Measurements from ENCODE around the gene TOX2.

Gene TOX2

DNA sequence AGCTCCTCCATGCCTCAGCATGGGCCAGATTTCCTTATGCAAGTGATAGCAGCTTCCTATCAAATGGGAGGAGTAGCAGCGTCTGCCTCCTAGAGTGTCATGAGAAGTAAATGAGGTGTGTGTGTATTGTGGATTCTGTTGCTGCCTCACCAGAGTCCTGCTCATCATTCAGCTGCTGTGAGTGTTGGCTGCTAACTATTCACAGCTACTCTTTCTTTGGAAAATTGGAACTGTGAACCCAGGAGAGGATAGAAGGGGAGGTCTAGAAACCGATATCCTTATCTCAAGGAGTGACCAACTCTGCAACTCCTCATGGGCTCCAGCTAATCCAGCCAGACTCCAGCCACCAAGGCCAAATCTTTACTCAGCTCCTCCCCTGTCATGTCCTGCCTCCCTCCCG is 63.3 kb downstream of the TOX2 start:
- no peak for DNase-seq (ENCODE audit: low read depth)

DNA sequence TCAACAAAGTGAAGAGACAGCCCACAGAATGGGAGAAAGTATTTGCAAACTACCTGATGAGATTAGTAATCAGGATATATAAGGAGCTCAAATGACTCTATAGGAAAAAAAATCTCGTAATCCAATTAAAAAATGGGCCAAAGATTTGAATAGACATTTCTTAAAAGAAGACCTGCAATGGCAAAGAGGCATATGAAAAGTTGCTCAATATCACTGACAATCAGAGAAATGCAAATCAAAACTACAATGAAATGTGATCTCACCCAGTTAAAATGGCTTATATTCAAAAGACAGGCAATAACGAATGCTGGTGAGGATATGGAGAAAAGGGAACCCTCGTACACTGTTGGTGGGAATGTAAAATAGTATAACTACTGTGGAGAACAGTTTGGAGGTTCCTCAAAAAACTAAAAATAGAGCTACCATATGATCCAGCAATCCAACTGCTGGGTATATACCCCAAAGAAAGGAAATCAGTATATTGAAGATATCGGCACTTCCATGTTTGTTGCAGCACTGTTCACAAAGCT is 65.0 kb downstream of the TOX2 start:
- no peak for DNase-seq (ENCODE audit: low read depth)

DNA sequence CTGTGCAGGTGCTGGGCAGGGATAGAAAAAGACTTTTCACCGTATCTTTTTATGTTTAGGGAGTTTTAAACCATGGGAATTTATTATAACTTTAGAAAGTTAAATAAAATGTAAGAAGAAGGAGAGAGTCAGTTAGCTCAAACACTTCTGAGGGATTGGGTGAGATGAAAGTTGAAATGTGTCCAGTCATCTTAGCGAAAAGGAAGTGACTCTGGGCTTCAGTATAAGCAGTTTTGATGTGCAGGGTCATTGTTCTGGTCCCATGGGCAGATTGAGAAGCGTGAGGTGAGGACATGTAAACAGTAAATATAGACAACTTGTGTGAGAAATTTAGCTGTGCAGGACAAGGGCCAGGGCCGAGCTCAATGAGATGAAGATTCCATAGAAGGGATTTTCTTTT is 66.9 kb downstream of the TOX2 start:
- no peak for DNase-seq (ENCODE audit: low read depth)

DNA sequence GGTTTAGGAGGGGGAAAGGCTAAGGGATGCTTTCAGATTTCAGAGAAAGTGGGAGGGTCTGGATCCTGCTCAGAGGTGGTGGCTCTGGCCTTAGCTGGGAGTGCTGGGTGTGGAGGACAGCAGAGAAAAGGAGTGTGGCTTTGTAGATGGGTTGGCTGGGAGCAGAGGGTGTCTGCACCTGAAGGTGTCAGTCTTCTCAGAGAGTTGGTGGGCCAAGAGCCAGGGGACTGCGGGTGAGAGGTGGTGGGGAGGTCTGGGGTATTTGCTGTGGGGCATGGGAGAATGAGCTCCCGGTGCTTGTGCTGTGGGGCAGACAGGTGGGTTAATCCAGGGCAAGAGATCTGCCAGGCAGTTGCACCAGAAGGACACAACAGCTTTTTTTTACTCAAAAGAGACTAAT is 67.4 kb downstream of the TOX2 start:
- DNase-seq (ENCODE audit: low read depth) = no peak

DNA sequence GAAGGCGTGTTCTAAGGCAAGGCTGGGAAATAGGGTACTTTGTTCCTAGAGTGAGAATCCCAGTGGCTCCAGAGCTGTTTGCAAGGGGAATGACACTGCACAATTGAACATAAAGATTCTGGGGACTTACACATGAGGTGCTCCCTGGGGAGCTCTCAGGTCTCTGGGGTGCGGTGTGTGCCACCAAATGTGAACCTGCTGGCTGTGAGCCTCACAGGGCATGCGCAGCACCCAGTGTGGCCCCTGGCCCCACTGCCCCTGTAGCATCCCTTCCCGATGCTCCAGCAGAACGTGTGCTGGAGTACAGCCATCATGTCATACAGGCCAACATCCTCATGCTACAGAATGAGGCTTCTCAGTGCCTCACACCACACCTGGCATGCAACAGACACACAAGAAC is 68.2 kb downstream of the TOX2 start:
- no peak for DNase-seq (ENCODE audit: low read depth)

DNA sequence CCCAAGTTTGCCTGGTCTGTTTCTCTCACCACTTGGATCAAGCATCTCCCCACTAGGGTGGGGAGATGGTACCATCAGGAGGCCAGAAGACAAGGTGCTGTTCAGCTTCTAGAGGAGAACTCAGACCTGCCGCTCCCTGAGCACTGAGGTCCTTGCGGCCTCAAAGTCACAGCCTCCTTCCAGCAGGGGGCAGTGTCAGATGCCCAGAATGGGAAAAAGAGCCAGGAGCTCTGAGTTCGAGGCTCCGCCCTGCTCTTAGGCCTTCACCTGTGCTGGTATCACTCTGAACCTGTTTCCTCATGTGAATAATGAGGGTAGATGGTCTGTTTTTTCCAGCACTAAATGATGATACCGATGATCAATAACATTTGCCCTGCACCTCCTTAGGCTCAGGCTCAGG is 68.7 kb downstream of the TOX2 start:
- DNase-seq (ENCODE audit: low read depth) = no peak

DNA sequence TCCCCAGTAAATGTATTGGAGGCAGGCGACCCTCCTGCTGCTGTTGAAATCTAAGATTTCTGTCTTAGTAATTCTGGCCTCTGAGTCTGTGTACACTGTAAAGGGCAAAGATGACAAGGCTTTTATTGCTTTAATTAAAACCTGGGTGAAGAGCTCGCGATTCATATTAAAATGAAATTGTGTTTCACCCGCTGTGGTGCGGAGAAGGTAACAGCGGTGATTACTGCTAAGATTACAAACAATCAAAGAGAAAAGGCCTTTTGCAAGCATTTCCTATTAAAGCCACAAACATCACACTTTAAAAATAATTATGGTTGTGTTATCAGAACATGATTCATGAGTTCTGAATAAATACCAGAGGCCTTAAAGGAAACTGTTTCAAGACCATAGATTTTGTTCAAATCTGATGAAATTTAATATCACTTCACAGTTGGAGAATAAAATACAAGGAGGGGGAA is 69.3 kb downstream of the TOX2 start:
- DNase-seq (ENCODE audit: low read depth) = no peak

DNA sequence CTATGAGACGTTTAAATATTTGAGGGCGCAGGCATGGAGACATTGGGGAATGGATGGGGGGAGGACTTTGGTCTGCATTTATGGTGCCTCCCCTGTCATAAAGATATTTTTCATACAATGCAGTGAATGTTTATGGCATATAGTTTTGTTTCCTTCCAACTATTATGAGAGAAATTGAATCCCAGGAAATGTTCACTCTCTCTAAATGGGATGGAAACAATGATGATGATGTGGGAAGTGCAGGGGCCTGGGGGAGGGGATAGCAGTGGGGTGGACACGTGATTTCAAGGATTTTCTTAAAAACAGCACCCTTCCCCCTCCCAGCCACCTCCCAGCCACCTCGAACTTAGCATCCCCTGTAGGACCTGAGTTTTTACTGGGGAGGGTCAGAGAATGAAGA is 69.9 kb downstream of the TOX2 start:
- no peak for DNase-seq (ENCODE audit: low read depth)

DNA sequence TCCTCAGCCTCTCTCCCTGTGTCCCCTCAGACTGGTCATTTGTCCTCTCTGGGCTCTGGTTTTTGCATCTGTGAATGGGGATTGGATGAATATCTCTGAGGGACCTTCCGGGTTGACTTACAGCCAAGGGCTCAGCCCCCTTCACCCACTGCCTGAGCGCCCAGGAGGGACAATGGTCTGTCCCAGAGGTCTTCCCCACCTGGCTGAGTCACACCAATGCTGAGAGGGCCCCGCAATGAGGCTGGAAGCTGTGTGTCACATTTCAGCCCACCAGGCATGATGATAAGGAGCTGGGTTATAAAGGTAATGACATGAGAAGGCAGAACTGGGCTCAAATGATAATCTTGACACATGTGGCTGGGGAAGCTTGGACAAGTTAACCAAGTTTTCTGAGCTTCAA is 70.5 kb downstream of the TOX2 start:
- no peak for DNase-seq (ENCODE audit: low read depth)

DNA sequence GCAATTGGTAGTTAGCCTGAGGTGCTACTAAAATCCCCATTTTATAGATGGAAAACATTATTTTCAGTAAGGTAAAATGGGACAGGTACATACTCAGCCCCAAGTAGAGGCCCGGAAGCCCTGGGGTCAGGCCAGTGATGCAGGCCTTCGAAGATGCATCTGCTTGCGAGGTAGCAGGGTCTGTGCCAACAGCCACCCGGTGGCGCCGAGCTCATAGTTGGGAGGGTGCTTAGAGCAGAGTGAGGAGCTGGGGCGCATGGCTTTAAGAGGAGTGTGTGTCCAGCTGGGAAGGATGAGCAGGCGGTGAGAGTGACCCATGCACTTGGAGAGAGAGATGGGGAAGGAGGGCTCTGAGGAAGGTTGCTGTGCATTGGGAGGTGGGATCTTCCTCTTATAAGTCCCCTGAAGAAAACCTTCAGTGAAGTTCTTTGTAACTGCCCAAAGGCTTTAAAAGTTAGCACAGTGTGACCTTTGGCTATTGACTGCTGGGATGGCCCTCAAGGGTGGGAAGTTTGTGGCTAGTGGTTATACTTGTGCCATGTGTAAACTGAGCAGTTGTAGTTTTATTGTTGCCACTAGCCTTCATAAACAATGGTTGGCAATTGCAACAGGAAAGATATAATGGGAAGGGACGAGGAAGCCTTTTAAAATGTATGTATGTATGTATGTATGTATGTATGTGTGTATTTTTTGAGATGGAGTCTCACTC is 71.1 kb downstream of the TOX2 start:
- no peak for DNase-seq (ENCODE audit: low read depth)

DNA sequence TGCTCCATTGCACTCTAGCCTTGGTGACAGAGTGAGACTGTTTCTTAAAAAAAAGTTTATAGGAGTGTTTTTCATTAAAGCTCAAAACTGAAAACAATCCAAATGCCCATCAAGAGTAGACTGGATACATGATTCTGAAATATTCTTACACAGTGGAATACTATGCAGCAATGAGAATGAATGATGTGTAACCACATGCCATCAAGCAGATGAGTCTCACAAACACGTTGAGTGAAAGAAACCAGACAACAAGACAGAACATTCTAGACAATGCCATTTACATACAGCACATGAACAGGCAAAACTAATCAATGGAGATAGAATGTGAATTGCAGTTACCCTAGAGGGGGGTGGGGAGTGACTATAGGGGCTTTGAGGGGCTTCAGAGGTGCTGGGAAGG is 72.4 kb downstream of the TOX2 start:
- no peak for DNase-seq (ENCODE audit: low read depth)

DNA sequence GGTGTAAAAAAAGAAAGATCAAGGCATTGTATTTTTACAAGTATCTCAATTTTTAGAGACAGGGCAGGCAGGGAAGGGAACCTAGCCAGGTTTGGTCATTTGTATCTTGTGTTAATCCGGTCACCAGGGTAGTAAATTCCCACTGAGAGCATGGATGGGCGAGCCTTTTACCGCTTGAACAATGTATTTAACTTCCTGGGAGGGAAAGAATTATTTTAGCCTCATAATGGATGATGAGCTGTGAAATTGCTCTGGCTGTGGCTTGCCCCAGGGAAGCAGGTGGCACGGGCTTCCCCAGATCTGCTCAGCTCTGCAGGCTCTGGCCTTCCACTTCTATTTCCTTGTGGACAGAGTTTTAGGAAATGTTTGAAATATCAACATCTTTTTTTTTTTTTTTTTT is 72.9 kb downstream of the TOX2 start:
- no peak for DNase-seq (ENCODE audit: low read depth)

DNA sequence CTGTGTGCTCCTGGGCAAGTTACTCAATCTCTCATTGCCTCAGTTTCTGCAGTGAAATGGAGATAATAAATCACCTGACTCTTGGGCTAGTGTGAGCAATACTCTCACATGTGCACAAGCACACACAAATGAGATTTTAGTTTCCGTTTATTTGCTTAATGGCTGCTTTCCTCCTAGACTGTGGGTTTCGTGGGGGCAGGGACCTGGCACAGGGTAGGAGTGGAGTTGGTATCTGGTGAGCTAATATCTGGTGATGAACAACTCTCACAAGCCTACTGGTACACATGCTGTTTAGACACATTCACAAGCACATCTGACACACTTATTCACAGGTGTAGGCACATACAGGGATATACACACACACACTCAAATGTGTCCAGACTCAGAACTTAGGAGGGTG is 73.8 kb downstream of the TOX2 start:
- no peak for DNase-seq (ENCODE audit: low read depth)

DNA sequence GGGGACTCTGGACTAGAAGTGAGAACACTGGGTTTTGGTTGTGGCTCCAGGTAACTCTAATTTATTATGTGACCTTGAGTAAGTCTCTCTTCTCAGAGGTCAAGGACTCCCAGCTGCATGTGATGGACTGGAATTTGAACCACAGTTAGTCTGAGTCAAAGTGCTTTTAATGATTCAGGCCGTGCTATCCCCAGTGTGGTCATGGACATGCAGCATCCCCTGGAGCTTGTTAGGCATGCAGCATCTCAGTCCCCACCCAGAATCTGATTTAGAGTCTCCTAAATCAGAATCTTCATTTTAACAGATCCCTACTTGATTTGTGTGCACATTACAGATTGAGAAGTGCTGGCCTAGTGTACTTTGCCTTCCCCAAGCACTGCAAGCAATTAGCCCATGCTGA is 74.2 kb downstream of the TOX2 start:
- peak; percentile 71 for DNase-seq (ENCODE audit: low read depth)

DNA sequence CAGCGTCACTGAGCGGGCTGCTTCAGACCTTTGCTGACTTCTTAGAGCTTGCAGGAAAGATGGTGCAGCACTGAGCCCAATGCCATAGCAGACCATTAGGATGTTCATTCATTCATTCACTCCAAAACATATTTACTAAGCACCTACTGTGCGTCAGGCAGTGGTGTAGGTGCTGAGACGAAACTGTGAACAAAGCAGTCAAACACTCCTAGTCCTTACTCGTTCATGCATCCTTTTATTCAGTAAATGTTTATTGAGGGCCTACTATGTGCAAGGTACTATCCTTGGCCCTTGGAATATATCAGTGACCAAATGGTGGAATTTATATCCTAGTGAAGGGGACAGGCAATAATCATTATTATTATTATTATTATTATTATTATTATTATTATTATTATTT is 76.6 kb downstream of the TOX2 start:
- no peak for DNase-seq (ENCODE audit: low read depth)

DNA sequence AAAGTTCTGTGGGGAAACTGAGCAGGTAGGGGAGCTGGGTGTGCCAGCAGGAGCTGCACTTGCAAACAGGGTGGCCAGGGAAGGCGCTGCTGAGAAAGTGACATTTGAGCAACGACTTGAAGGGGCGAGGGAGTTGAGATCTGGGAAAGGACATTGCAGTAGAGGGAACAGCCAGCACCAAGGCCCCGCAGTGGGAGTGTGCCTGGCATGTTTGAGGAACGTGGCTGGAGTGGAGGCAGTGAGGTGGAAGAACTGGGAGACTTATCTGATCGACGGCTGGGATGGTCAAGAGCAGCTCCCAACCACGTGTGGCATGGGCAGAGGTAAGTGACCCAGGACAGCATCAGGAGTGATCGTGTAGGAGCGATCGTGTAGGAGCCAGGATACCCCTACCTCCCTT is 77.3 kb downstream of the TOX2 start:
- no peak for DNase-seq (ENCODE audit: low read depth)

DNA sequence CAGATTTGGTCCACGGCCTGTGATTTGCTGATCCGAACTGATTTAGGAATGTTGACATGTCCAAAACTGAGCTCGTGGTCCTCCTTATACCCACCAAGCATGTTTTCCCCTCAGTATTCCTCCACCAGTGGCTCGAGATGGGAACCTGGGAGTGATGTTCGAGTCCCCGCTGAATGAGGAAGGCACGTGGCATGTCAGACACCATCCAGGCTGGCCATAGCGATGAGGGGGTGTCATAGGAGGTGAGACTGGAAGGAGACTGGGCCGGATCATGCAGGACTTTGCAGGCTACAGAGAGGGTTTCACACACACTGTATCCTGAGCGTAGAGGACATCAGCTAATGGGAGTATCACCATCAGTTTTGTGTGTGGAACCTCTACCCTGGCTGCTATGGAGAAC is 78.2 kb downstream of the TOX2 start:
- DNase-seq (ENCODE audit: low read depth) = no peak

DNA sequence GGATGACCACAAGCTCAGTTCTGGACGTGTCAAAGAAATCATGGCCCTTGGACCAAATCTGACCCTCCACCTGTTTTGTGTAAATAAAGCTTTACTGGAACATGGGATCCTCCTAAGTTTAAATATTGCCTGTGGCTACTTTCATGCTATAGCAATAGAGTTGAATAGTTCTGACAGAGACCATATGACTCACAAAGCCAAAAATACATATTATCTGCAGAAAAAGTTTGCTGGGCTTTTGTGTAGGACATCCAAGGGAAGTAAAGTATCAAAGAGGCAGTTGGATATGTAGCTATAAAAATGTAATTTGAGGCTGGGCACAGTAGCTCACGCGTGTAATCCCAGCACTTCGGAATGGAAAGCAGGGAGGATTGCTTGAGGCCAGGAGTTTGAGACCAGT is 78.9 kb downstream of the TOX2 start:
- peak; percentile 48 for DNase-seq (ENCODE audit: low read depth)

DNA sequence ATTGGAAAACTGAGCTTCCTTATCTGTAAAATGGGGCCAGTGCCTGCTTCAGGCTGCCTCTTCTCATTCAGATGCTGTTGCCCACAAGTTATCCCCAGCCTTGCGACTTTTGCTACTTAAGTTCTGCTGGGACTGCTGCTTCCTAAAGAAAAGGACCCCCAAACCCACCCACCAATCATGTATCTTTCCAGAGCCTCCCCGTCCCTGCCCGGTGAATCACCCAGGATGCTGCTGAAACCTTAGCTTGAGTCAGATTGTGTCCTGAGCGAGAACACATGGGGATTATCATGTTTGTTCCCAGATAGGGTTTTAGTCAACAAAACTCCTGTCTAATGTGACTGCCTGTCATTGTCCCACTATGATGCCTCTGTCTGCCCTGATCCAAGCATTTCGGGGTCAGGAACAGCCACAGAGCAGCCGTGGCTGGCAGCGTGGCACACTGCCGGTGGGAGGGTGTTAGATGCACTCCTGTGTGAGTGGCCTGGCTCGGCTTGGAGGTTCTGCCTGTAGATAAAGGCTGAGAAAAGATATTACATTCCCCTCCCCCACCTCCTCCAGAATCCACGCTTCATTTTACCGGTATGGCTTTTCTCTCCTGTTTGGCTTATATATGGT is 79.9 kb downstream of the TOX2 start:
- DNase-seq (ENCODE audit: low read depth) = peak; percentile 56

DNA sequence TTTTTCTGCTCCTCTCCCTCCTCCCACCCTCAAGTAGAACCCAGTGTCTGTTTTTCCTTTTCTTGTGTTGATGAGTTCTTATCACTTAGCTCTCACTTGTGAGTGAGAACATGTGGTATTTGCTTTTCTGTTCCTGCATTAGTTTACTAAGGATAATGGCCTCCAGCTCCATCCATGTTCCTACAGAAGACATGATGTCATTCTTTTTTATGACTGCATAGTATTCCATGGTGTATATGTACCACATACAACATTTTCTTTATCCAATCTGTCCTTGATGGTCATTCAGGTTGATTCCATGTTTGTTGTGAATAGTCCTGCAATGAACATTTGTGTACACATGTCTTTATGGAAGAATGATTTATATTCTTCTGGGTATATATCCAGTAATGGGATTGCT is 81.0 kb downstream of the TOX2 start:
- DNase-seq (ENCODE audit: low read depth) = no peak

DNA sequence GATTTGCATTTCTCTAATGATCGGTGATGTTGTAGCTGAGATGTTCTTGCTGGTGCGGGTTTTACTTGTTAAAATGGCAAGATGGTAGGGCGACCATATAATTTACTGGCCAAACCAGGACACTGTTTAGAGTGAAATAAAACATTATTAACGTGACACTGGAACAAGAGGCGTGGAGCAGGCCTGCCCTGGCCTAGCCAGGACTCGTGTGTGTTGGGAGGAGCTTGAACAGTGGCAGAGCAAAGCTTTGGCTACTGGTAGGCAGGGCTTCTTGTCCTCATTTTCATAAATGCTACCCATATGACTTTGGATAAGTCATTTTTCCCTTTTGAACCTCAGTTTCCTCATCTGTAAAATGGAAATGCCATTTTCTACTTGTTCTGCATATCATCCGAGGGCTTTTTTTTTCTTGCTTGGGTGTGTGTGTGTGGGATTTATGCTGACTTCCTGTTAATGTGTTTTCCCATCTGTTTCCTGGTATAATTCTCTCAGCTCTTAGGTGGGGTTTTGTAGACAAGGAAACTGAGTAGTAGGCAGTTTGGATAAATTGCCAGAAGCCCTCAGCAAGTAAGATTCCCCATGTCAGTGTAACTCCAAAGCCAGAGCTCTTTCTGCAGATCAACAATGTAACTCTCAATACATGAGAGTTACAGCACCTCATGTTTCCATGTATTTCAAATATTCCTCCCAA is 81.7 kb downstream of the TOX2 start:
- DNase-seq (ENCODE audit: low read depth) = no peak

DNA sequence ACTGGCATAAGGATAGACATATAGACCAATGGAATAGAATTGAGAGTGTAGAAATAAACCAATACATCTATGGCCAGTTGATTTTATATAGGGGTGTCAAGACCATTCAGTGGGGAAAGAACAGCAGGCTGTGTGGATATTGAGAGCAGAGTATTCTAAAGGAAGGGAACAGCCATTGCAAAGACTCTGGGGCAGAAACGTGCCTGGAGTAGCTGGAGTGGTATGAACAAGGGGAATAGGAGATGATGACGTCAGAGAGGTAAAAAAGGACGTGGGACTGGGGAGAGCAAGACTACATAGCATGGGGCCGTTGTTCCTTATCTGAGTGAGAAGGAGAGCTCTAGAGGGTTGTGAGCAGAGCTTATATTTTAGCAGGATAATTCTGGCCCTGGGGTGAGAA is 85.2 kb downstream of the TOX2 start:
- DNase-seq (ENCODE audit: low read depth) = no peak
